Measurements from ENCODE around the gene NLN.
"Not testable (repeated sequence)": the region's sequence is repeated elsewhere in the genome, so short reads cannot be mapped to it uniquely, and the experiment has no call there.

NLN gene

DNA sequence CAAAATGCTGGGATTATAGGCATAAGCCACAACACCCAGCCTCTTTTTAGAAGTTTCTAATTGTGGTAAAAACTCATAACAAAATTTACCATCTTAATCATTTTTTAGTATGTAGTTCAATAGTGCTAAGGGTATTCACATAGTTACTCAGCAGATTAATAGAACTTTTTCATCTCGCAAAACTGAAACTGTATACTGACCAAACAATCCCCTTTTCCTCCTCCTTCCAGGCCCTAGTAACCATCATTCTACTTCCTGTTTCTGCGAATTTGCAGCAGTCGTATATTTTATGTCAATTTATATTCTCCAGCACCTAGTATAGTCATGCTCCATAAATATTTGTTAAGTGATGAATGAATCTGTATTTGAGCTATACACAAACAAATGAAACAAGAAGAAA lies 118.1 kb downstream of the NLN start:
- H3K4me3 ChIP-seq (ENCODE audit: low read length): no peak overlapping the region
- DNase-seq (ENCODE audit: low read depth): no peak
- TF ChIP-seq, protein P1, sequence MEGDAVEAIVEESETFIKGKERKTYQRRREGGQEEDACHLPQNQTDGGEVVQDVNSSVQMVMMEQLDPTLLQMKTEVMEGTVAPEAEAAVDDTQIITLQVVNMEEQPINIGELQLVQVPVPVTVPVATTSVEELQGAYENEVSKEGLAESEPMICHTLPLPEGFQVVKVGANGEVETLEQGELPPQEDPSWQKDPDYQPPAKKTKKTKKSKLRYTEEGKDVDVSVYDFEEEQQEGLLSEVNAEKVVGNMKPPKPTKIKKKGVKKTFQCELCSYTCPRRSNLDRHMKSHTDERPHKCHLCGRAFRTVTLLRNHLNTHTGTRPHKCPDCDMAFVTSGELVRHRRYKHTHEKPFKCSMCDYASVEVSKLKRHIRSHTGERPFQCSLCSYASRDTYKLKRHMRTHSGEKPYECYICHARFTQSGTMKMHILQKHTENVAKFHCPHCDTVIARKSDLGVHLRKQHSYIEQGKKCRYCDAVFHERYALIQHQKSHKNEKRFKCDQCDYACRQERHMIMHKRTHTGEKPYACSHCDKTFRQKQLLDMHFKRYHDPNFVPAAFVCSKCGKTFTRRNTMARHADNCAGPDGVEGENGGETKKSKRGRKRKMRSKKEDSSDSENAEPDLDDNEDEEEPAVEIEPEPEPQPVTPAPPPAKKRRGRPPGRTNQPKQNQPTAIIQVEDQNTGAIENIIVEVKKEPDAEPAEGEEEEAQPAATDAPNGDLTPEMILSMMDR (IDR thresholded peaks at IDR 0.05; ENCODE audit: insufficient read depth, low read depth, low read length, missing control alignments): no peak

DNA sequence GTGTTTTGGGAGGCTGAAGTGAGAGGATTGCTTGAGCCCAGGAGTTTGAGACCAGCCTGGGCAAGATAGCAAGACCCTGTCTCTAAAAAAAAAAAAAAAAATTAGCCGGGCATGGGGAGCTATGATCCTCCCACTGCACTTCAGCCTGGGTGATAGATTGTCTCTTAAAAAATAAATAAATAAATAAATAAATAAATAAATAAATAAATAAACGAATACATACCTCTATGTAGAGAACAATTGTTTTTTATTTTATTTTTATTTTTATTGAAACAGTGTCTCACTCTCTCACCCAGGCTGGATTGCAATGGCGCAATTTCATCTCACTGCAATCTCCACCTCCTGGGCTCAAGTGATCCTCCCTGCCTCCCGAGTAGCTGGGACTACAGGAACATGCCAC lies 122.8 kb downstream of the NLN start:
- DNase-seq (ENCODE audit: low read depth); H3K4me3 ChIP-seq (ENCODE audit: low read length): not testable (repeated sequence)

DNA sequence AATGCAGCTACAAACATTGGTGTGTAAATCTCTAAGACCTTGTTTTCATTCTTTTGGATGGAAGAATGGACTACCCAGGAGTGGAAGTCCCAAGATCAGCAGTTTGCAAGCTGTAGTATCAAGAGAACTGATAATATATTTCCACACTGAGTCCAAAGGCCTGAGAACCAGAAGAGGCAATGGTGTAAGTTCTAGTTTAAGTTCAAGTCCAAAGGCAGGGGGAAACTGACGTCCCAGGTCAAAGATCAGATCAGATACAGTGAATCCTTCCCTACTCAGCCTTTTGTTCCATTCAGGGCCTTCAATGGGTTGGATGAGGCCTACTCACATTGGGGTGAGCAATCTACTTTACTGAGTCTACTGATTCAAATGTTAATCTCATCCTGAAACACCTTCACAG lies 124.1 kb downstream of the NLN start:
- DNase-seq (ENCODE audit: low read depth): no peak
- TF ChIP-seq, protein P1 (IDR thresholded peaks at IDR 0.05; ENCODE audit: insufficient read depth, low read depth, low read length, missing control alignments): no peak
- H3K4me3 ChIP-seq (ENCODE audit: low read length): no peak overlapping the region

DNA sequence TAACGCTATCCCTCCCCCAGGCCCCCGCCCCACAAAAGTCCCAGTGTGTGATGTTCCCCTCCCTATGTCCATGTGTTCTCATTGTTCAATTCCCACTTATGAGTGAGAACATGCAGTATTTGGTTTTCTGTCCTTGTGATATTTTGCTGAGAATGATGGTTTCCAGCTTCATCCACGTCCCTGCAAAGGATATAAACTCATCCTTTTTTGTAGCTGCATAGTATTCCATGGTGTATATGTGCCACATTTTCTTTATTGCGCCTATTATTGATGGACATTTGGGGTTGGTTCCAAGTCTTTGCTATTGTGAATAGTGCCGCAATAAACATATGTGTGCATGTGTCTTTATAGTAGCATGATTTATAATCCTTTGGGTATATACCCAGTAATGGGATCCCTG lies 125.0 kb downstream of the NLN start:
- not testable (repeated sequence) for H3K4me3 ChIP-seq (ENCODE audit: low read length); DNase-seq (ENCODE audit: low read depth)

DNA sequence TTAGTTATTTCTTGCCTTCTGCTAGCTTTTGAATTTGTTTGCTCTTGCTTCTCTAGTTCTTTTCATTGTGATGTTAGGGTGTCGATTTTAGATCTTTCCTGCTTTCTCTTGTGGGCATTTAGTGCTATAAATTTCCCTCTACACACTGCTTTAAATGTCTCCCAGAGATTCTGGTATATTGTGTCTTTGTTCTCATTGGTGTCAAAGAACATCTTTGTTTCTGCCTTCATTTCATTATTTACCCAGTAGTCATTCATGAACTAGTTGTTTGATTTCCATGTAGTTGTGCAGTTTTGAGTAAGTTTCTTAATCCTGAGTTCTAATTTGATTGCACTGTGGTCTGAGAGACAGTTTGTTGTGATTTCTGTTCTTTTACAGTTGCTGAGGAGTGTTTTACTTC lies 127.9 kb downstream of the NLN start:
- not testable (repeated sequence) for DNase-seq (ENCODE audit: low read depth); H3K4me3 ChIP-seq (ENCODE audit: low read length)

DNA sequence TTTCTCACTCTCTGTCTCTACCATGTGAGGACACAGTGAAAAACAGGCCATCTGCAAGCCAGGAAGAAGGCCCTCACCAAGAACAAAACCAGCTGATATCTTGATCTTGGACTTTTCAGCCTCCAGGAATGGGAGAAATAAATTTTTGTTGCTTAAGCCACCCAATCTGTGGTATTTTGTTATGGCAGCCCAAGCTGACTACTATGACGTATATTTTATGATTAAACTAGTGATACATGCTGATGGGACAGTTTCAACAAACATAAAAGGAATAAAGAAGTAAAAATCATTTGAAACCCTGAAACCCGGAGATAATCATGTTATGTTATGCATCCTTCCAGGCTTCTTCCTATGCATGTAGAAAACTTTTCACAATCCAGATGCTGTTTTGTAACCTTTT lies 132.9 kb downstream of the NLN start:
- TF ChIP-seq, protein P1 (IDR thresholded peaks at IDR 0.05; ENCODE audit: insufficient read depth, low read depth, low read length, missing control alignments): no peak
- no peak overlapping the region for H3K4me3 ChIP-seq (ENCODE audit: low read length)
- no peak for DNase-seq (ENCODE audit: low read depth)

DNA sequence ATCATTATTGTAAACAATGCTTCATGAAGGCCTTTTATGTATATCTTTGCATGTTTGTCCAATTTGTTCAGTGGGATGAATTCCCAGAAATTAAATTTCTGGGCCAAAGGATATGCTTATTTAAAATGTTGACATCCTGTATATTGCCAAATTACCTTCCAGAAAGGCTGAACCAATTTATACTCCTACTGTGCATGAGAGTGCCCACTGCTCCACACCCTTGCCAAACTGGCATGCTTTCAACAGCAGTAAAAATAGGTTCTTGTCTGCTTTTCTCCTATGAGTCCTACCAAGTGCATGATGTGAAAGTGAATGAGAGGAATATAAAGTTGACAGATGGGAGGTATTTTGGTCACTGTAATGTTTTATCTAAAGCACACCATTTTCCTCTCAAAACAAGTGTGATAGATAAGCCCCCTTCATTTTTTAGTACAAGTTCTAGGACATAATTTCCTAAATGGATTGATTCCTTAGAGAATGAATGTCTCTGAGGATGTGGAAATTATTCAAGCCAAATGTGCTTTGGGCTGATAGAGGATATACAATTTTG lies 133.8 kb downstream of the NLN start:
- TF ChIP-seq, protein P1 (IDR thresholded peaks at IDR 0.05; ENCODE audit: insufficient read depth, low read depth, low read length, missing control alignments): no peak
- H3K4me3 ChIP-seq (ENCODE audit: low read length): no peak overlapping the region
- DNase-seq (ENCODE audit: low read depth): no peak

DNA sequence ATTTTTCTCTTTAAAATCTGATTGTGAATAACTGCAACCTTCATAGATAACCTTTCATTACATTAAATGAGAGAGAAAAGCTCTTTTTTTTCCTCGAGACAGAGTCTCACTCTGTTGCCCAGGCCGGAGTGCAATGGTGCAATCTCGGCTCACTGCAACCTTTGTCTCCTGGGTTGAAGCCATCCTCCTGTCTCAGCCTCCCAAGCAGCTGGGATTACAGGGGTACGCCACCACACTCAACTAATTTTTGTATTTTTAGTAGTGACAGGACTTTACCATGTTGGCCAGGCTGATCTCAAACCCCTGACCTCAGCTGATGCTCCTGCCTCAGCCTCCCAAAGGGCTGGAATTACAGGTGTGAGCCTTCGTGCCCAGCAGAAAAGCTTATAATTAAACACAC lies 134.5 kb downstream of the NLN start:
- TF ChIP-seq, protein P1 (IDR thresholded peaks at IDR 0.05; ENCODE audit: insufficient read depth, low read depth, low read length, missing control alignments): no peak
- no peak overlapping the region for H3K4me3 ChIP-seq (ENCODE audit: low read length)
- no peak for DNase-seq (ENCODE audit: low read depth)

DNA sequence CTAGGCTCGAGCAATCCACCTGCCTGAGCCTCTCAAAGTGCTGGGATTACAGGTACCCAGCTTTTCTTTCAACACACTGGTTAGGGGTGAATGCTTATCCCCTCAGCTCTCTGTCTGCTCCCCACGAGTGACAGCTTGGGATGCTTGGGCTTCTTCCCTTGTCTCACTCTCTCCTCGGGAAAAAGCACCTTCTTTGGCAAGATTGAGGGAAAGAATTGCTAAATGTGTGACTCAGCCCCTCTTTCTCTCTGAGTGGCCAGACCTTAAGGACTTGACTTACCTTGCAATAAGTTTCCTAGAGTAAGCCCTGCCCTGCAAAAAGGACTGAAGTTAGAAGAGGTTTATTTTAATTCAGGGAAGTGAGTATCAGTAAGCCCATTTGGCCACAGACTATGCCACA lies 136.3 kb downstream of the NLN start:
- TF ChIP-seq, protein P1 (IDR thresholded peaks at IDR 0.05; ENCODE audit: insufficient read depth, low read depth, low read length, missing control alignments): no peak
- peak; percentile 64 for DNase-seq (ENCODE audit: low read depth)
- no peak overlapping the region for H3K4me3 ChIP-seq (ENCODE audit: low read length)

Measured in epithelial cell of esophagus (primary cell).